GM21723 (cell line): ENCODE results near the gene VSIG2.

Experiments used
- ATAC-seq: cut with Tn5 transposase; IDR thresholded peaks from one replicate; pipeline ENCODE4 v1.9.1; 2021; ENCODE audit warnings: mild to moderate bottlenecking, moderate library complexity; ENCODE audit not compliant: unreplicated experiment

VSIG2 gene

GRCh38 chr11:124763156-124763947, 11.3 kb upstream of the VSIG2 start:
- peak; percentile 37 for ATAC-seq

- ATAC-seq: peak; percentile 29
These were observed 10.6 kb upstream of the VSIG2 start for GRCh38 chr11:124762624-124763155.

GRCh38 chr11:124762105-124762623, 10.1 kb upstream of the VSIG2 start, which contains the start of gene ESAM:
ESAM (minus strand) TSS chr11:124762290; CDS start chr11:124762154, 136 bp downstream.
- ATAC-seq: peak; percentile 69

- ATAC-seq: no peak
These were observed 9.4 kb upstream of the VSIG2 start for GRCh38 chr11:124761301-124762104.

- no peak for ATAC-seq
These were observed 8.8 kb upstream of the VSIG2 start for GRCh38 chr11:124760806-124761205.

GRCh38 chr11:124760205-124760652, 8.2 kb upstream of the VSIG2 start:
- ATAC-seq: no peak

GRCh38 chr11:124759266-124760204, 7.5 kb upstream of the VSIG2 start:
- ATAC-seq: no peak

GRCh38 chr11:124758355-124759265, 6.6 kb upstream of the VSIG2 start:
- peak; percentile 58 for ATAC-seq

GRCh38 chr11:124757320-124757719, 5.3 kb upstream of the VSIG2 start:
- no peak for ATAC-seq

GRCh38 chr11:124756753-124757227, 4.7 kb upstream of the VSIG2 start:
- ATAC-seq: no peak

GRCh38 chr11:124756033-124756752, 4.1 kb upstream of the VSIG2 start:
- ATAC-seq: no peak

GRCh38 chr11:124754710-124755109, 2.7 kb upstream of the VSIG2 start:
- no peak for ATAC-seq

- no peak for ATAC-seq
These were observed 2.3 kb upstream of the VSIG2 start for GRCh38 chr11:124754309-124754708.

- ATAC-seq: no peak
These were observed 1.6 kb upstream of the VSIG2 start for GRCh38 chr11:124753624-124754023.

GRCh38 chr11:124753205-124753604, 1.1 kb upstream of the VSIG2 start:
- ATAC-seq: no peak

- no peak for ATAC-seq
These were observed 532 bp upstream of the VSIG2 start for GRCh38 chr11:124752471-124753102.

- no peak for ATAC-seq
These were observed 689 bp downstream of the VSIG2 start for GRCh38 chr11:124751391-124751740.

GRCh38 chr11:124749912-124750311, 2.1 kb downstream of the VSIG2 start:
- ATAC-seq: no peak
